Stimulated activated CD4-positive, alpha-beta T cell treated with anti-CD3 and anti-CD28 coated beads, Interleukin-4, amount 100 ng/mL, for 24 hours (primary cell): ENCODE results near the gene TIGD1.
"Not testable (repeated sequence)": the region's sequence is repeated elsewhere in the genome, so short reads cannot be mapped to it uniquely, and the experiment has no call there.

ENCODE experiments used
- DNase-seq: peaks from one replicate; pipeline ENCODE4 v3.0.0-alpha.2; 2020

TIGD1 gene

GRCh38 chr2:232538671-232539070 is 11.7 kb downstream of the TIGD1 start:
- DNase-seq = no peak

DNA sequence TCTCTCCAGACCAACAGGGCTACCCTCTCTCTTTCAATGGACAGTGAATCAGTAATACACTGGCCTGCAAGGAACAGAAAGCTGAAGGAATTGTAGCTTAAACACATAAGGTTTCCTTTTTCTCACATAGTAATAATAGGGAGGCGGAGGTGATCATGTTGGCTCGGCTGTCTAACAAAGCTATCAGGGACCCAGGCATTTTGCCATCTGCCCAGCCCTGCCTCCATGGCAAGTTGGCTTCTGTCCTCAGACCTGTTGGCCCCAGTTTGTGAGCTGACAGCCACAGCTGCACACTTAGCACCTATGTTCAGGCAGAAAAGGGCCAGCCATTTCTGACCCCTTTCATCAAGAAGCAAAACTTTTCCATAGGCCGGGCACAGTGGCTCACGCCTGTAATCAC is 12.9 kb downstream of the TIGD1 start:
- DNase-seq = no peak

DNA sequence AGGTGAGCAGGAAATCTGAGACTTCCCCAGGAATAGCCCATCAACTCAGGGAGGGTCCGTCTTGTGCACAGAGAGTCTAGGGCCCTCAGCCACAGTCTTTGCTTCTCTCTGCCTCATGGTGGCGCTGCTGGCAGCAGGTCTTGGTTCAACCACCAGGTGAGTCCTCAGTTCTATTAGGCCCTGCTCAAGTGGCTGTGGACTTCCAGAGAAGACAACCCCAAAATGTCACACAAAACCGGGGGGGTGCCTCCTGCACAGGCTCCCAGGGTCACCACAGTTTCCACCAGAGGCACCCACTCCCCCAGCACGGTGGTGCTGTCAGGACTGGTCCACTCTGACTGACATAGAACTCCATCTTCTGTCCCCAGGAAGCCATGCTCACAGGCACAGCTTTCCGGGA is 13.3 kb downstream of the TIGD1 start:
- DNase-seq = no peak

DNA sequence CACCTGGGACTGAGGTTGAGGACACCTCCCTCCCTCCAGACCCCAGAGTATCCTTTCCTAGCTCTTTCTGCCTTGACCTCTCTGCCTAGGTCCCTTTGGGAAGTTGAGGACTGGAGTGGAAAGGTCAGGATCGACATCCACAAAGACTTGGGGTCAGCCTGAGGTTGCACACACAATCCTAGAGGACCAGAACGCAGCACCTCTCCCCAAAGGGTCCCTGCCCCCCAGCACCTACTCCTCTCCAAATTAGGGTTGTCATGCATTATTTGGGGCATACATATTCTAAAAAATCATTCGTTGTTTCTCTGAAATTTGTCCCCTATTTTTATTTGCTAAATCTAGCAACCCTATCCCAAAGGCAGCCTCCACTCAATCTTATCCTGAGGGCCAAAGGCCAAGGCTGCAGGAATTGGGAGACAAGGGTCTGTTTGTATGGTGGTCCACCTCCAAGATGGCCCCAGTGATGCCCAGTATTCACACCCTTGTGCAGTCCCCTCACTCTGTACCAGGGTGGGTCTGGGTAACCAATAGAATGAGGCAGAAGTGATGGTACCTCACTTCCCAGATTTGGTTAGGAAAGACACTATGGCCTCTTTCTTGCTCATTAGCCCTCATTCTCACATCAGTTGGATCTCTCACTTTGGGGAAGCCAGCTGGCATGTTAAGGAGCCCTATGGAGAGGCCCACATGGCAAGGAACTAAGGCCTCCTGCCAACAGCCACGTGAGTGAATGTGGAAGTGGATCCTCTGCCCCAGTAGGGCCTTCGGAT is 14.4 kb downstream of the TIGD1 start:
- no peak for DNase-seq

DNA sequence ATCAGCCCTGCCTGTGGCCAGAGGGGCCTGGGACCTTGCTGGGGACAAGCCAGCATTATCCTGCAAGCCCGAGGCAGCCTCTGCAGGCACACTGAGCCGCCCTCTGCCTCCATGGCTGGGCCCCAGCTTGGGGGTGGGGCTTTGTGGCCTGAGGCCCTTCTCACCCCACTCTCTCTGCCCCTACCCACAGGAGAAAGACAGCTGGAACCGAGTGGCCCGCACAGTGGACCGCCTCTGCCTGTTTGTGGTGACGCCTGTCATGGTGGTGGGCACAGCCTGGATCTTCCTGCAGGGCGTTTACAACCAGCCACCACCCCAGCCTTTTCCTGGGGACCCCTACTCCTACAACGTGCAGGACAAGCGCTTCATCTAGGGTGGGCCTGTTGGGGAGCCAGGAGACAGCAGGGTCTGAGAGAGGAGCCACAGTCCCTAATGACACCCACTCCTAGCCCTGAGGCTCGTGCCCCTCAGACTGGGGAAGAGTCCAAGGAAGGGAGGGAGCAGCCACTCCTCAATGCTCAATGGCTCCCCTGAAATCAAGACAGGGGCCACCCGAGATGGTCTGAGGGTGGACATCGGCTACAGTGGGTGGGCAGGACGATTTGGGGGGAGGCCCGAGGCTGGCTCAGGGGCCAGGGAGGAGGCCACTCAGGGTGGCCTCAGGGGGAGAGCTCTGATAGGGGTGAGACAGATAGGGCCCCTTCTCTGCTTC is 15.3 kb downstream of the TIGD1 start:
- no peak for DNase-seq

- DNase-seq = no peak
Measured at GRCh38 chr2:232533944-232534710, 16.2 kb downstream of the TIGD1 start.

DNA sequence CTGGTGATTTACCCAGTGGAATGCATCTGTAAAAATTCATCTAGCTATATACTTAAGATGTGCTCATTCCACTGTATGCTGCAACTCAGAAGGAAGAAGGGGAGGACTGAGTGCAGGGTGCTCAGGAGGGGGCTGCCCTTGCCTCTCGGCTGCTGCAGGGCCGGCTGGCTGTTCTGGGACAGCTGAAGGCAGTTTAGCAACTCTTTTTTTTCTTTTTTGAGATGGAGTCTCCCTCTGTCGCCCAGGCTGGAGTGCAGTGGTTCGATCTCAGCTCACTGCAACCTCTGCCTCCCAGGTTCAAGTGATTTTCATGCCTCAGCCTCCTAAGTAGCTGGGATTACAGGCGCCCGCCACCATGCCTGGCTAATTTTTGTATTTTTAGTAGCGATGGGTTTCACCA is 17.5 kb downstream of the TIGD1 start:
- not testable (repeated sequence) for DNase-seq

DNA sequence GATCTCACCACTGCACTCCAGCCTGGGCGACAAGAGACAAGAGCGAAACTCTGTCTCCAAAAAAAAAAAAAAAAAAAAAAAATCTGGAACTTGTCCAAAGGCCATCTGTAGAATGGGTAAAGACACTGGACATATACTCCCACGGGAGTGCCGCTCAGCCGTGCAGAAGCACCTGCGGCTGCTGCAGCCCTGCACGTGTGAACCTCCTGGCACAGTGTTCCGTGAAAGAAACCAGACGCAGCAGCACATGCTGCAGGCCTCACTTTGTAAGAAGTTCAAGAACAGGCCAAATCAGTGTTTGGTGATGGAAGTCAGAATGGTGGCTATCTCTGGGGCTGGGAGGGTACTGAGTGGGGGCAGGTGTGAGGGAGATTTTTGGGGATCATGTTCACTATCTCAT is 17.9 kb downstream of the TIGD1 start:
- DNase-seq = no peak

GRCh38 chr2:232530626-232531260 is 19.6 kb downstream of the TIGD1 start:
- DNase-seq = no peak

GRCh38 chr2:232529806-232530547 is 20.4 kb downstream of the TIGD1 start:
- no peak for DNase-seq

- DNase-seq = no peak
Measured at GRCh38 chr2:232528746-232529460, 21.5 kb downstream of the TIGD1 start.

- DNase-seq = no peak
Measured at GRCh38 chr2:232527905-232528470, 22.4 kb downstream of the TIGD1 start.

- no peak for DNase-seq
Measured at GRCh38 chr2:232526372-232526941, 23.9 kb downstream of the TIGD1 start.

GRCh38 chr2:232525791-232526371 is 24.5 kb downstream of the TIGD1 start, which contains the start of gene CHRND:
CHRND (plus strand) TSS chr2:232526160; CDS start chr2:232526216, 56 bp downstream.
- no peak for DNase-seq

DNA sequence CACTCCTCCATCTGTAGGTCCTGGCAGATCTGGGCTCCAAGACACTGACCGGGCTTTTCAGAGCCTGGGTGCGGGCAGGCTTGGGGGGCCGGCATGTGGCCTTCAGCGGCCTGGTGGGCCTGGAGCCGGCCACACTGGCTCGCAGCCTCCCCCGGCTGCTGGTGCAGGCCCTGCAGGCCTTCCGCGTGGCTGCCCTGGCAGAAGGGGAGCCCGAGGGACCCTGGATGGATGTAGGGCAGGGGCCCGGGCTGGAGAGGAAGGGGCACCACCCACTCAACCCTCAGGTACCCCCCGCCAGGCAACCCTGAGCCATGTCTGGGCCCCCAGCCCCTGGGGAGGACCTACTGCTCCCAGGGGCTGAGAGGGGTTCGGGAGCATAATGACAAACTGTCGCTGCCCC is 25.2 kb downstream of the TIGD1 start:
- no peak for DNase-seq

DNA sequence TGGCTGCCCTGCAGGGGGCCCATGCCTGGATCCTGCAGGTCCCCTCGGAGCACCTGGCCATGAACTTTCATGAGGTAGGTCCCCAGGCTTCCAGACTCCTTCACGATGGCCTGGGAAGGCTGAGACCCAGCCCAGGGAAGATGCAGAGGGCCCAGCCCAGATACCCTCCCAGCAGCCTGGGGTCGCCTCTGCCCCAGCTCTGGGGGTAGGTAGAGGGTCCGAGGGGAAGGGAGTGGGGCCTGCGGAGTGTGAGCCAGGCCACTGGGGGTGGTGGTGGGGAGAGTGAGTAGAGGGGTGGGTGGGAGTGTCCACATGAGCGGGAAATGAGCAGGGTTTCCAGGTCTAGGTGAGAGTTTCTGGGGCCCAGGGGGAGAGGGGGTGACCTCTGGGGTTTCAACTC is 25.6 kb downstream of the TIGD1 start:
- no peak for DNase-seq

- peak; percentile 20 for DNase-seq
Measured at GRCh38 chr2:232523682-232524597, 26.4 kb downstream of the TIGD1 start.

GRCh38 chr2:232523402-232523681 is 27.0 kb downstream of the TIGD1 start:
- DNase-seq = no peak

DNA sequence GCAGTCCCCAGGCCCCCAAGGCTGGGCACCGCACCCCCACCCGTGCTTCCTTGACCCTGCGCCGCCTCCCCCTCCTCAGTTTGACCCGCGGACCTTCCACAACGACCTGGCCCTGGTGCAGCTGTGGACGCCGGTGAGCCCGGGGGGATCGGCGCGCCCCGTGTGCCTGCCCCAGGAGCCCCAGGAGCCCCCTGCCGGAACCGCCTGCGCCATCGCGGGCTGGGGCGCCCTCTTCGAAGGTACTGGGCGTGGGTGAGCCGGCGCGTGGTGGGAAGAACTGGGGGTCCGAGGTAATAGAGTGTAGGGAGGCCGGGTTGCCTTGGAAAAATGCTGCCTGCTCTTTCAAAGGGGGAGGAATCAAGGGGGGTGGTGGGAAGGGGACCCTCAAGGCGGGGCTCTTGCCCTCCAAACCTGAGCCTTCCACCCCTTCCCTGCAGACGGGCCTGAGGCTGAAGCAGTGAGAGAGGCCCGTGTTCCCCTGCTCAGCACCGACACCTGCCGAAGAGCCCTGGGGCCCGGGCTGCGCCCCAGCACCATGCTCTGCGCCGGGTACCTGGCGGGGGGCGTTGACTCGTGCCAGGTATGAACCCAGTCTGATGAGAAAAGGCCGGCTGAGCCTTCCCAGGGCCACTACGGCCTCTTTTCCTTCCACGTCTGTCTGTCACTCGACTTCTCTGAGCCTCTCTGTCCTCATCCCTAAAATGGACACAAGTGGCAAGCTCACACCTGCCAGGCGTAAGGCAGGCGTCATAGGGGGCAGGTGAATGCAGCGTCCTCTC is 27.5 kb downstream of the TIGD1 start:
- no peak for DNase-seq
